Ammon's horn (tissue), 1 donor: Measurements from ENCODE around the gene LCP1.

Source experiments
- DNase-seq: peaks from one replicate; pipeline ENCODE4 v3.0.0-alpha.2; 2016; ENCODE audit warnings: low spot score

The LCP1 gene

DNA sequence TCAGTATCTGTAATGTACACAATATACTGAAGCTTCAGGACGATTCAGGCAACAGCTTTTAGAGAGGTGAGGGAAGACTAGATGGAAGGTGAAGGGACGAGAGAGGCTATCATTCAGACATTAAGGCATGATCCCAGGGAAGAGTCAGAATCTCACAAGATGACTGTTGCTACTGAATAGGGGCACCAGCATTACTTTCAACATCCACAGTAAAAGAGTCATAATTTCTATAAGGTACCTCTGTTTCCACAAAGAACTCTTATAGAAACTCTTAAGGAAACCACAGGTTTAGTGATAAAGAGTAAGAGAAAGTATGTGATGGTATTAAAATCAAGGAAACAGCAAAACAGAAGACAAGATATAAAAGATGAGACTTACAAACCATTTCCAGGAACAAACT is 23.0 kb downstream of the LCP1 start:
- DNase-seq: no peak

DNA sequence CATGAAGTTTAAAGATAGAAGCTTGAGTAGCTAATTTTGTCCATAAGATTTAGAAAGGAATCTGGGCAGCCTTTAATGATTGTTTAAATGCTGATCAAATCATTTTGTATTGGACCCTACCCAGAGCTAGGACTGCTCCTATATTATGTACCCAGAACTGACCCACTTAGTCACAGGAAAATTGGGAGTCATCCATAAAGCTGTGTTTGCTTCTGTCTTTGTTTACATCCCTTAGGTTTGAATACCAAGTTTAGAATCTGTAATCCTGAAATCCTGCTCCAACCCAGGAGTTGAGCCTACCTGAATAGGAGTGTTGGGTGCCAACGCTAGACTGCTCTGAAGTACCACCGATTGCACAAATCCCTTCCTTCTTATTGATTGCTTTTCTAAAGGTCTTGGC is 23.8 kb downstream of the LCP1 start:
- DNase-seq: no peak

DNA sequence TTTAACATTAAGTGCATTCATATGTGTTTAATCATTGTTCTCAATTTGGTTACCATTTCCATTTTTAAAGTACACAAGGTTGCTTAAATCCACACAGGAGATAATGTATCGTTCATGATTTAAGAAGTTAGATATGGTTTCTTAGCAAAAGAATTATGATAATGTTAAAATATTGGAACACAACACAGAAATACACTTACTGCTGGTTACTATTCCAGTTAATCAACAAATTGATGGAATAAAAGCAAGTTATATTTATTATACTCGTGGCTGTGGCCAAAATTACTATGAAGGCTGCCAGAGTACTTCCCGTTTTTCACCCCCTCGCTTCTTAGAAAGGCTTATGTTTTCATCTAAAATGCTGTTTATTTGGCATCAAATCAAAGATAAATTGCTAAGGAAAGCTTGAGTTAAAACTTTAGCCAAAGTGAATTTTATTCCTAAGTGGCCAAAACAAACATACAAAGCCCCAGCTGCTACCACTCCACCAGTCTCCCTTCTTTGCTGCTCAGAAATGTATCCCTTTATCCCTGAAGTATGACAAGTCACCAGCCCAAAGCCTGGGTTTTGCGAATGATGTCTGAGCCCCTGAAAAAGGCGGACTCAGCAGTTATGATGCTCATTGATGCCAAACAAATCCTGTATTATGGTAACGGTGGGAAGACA is 27.7 kb downstream of the LCP1 start:
- no peak for DNase-seq

- DNase-seq: no peak
Measured at GRCh38 chr13:46152627-46153328, 29.2 kb downstream of the LCP1 start.

GRCh38 chr13:46150134-46150693 is 31.8 kb downstream of the LCP1 start:
- no peak for DNase-seq

GRCh38 chr13:46149272-46150133 is 32.5 kb downstream of the LCP1 start:
- no peak for DNase-seq

GRCh38 chr13:46146898-46147297 is 35.1 kb downstream of the LCP1 start:
- DNase-seq: peak; percentile 65

GRCh38 chr13:46145950-46146349 is 36.0 kb downstream of the LCP1 start:
- no peak for DNase-seq

GRCh38 chr13:46145135-46145534 is 36.8 kb downstream of the LCP1 start:
- DNase-seq: no peak

- DNase-seq: no peak
Measured at GRCh38 chr13:46143184-46143701, 38.7 kb downstream of the LCP1 start.

GRCh38 chr13:46142776-46143175 is 39.2 kb downstream of the LCP1 start:
- peak; percentile 53 for DNase-seq

- DNase-seq: no peak
Measured at GRCh38 chr13:46140044-46140443, 41.9 kb downstream of the LCP1 start.

- no peak for DNase-seq
Measured at GRCh38 chr13:46137627-46138317, 44.2 kb downstream of the LCP1 start.

DNA sequence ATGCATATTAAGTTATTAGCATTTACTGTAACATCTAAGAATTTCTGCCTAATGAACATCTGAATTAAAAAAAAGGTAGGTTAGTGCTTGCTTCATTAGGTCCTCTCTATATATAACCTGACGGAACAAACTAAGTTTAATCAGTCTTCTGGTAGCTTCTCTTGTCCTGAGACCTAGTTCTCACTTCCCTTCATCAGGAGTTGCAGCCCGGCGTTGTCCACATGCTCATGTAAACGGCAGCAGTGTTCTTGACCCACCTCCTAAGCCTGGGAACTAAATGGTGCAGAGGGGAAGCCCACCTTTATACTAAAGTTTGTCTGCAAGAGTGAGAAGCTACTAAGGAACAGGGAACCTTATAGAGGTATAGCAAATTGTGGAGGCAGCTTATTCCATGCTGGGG is 45.3 kb downstream of the LCP1 start:
- peak; percentile 34 for DNase-seq

DNA sequence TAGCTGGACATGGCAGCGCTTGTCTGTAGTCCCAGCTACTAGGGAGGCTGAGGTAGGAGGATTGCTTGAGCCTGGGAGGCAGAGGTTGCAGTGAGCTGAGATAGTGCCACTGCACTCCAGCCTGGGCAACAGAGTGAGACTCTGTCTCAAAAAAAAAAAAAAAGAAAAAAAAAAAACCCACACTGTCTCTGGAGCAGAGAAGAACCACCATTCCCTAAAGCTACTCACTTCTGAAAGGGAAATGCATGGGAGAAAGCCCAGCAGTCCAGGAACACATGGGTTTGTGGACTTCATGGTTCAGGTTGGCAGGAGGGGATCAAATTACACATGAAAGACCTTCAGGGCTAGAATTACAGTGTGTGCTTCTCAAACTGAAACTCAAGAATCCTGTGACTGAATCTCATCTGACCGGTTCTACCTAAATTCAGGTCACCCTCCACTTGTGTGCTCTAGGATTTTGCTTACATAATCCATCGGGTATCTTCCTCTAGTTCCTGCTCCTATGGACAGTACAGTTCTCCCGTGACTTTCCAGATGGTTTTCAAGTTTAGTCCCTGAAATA is 46.9 kb downstream of the LCP1 start:
- DNase-seq: no peak

DNA sequence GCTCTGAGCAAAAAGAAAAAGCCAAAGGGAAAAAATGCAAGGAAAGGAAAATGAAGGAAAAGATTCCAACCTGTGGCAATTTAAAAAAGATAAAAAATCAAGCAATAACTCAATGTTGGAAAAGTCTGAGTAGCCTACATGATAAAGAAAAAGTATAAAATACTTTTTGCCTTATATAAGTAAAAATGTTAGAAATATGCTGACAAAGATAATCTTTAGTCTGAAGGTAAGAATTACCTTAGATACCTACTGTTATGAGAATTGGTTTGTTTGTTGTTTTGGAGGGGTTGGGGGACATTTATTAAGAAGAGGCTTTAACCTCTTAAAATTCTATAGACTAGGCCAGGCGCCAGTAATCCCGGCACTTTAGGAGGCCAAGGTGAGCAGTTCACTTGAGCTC is 47.5 kb downstream of the LCP1 start:
- no peak for DNase-seq

- DNase-seq: no peak
Measured at GRCh38 chr13:46132109-46132508, 49.9 kb downstream of the LCP1 start.

- DNase-seq: no peak
Measured at GRCh38 chr13:46131705-46132104, 50.3 kb downstream of the LCP1 start.

GRCh38 chr13:46129955-46130618 is 51.9 kb downstream of the LCP1 start:
- DNase-seq: no peak

DNA sequence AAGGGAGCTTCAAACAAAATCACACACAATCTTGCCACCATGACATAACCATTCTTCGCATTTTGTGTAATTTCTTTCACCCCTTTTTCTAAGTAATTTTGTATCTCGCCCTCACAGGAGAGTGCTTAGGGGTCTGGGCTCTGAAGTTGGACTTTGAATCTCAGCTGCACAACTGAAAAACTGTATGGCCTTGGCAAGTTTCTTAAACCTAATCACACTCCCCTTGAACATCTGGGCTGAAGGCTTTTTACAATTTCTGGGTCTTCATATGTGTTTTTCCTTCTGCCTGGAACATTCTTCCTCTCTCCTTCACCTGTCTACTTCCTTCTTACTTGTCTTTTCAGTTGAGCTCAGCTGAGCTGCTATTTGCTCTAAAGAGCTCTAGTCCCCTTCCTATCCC is 52.9 kb downstream of the LCP1 start:
- DNase-seq: no peak
